ENCODE results near the gene EEIG2. TPM values are rescaled to one million over a fixed set of nuclear protein-coding genes. Genes with fewer than 3 reads are reported as not detected.

The EEIG2 gene
- total and polyA plus RNA-seq, 9 of the 15 experiments (the other 6 are each of a cell fraction or from before 2014, with no cell fraction given) = 6.1 to 26.9 (median 15.2) TPM

- TF ChIP-seq CTCF (IDR thresholded peaks at IDR 0.05 in 2 of 3, conservative IDR thresholded peaks at IDR 0.05 in 1 of 3; ENCODE audit: insufficient read depth in 2 of 3, low read depth in 1 of 3, low read length in 3 of 3) = peak; percentile 36 to 53 (median 44)
- 0 out of 2 replicates have a peak, but pooled peaks have one; percentile 11 for TF ChIP-seq RBFOX2 (IDR thresholded peaks at IDR 0.05; ENCODE audit: low read depth, low read length)
- peak; percentile 21 for TF ChIP-seq PRDM10 (IDR thresholded peaks at IDR 0.05; ENCODE audit: partially characterized antibody)
- no peak for TF ChIP-seq PCBP2 (IDR thresholded peaks at IDR 0.05; ENCODE audit: low read depth, low read length, poor library complexity, severe bottlenecking)
- peak; percentile 19; the same call in 1 of the 2 replicates for TF ChIP-seq FOXM1 (IDR thresholded peaks at IDR 0.05; ENCODE audit: low read depth)
- no peak for TF ChIP-seq FOXM1 (CRISPR knock-in tag; IDR thresholded peaks at IDR 0.05; ENCODE audit: low read depth)
- no peak for TF ChIP-seq TAF15 (IDR thresholded peaks at IDR 0.05; ENCODE audit: low read depth, low read length)
- TF ChIP-seq CHCHD3 (CRISPR knock-in tag; IDR thresholded peaks at IDR 0.05) = 0 out of 2 replicates have a peak, but pooled peaks have one; percentile 18
- 0 out of 2 replicates have a peak, but pooled peaks have one; percentile 14 for TF ChIP-seq GTF2E2 (tag; IDR thresholded peaks at IDR 0.05)
- no peak for TF ChIP-seq MIER1 (IDR thresholded peaks at IDR 0.05; ENCODE audit: low read depth)
- no peak for TF ChIP-seq TBL1XR1 (IDR thresholded peaks at IDR 0.05; ENCODE audit: low read length in 2 of 2)
- TF ChIP-seq KDM5B (IDR thresholded peaks at IDR 0.05; ENCODE audit: insufficient replicate concordance, low read depth, low read length) = peak; percentile 80
- TF ChIP-seq IRF1 (CRISPR knock-in tag; IDR thresholded peaks at IDR 0.05; ENCODE audit: borderline replicate concordance) = 0 out of 2 replicates have a peak, but pooled peaks have one; percentile 51
- TF ChIP-seq SMAD4 (CRISPR knock-in tag; conservative IDR thresholded peaks at IDR 0.05) = peak; percentile 37
- 0 out of 2 replicates have a peak, but pooled peaks have one; percentile 7 for TF ChIP-seq MYNN (IDR thresholded peaks at IDR 0.05)
- TF ChIP-seq MYNN (CRISPR knock-in tag; IDR thresholded peaks at IDR 0.05) = no peak
- 0 out of 2 replicates have a peak, but pooled peaks have one; percentile 10 for TF ChIP-seq ZNF232 (CRISPR knock-in tag; IDR thresholded peaks at IDR 0.05)
- peak; percentile 28; the same call in 1 of the 2 replicates for TF ChIP-seq FOXO4 (CRISPR knock-in tag; IDR thresholded peaks at IDR 0.05)
- TF ChIP-seq ZFX (CRISPR knock-in tag; IDR thresholded peaks at IDR 0.05) = peak; percentile 50
- no peak for TF ChIP-seq SMARCA5 (IDR thresholded peaks at IDR 0.05)
- TF ChIP-seq SNIP1 (IDR thresholded peaks at IDR 0.05; ENCODE audit: low read depth) = no peak
Observed at GRCh38 chr1:108560874-108561459, 1.1 kb downstream of the EEIG2 start (continued).

Measured in K562 (cell line).